Glutamatergic neuron (in vitro differentiated cells): Measurements from ENCODE around the gene UFSP1. TPM values are rescaled to one million over a fixed set of nuclear protein-coding genes. Genes with fewer than 3 reads are reported as not detected.
"Not testable (repeated sequence)": the region's sequence is repeated elsewhere in the genome, so short reads cannot be mapped to it uniquely, and the experiment has no call there.

Source experiments
- DNase-seq: peaks from one replicate; pipeline ENCODE4 v3.0.0; 2022
- H3K27ac Mint-ChIP-seq: one replicate; pipeline ENCODE4 v1.8.0; 2020; ENCODE audit warnings: mild to moderate bottlenecking, mixed read lengths, inconsistent platforms; ENCODE audit not compliant: unreplicated experiment
- H3K27me3 Mint-ChIP-seq: one replicate; pipeline ENCODE4 v1.8.0; 2020; ENCODE audit warnings: mild to moderate bottlenecking, moderate library complexity, mixed read lengths, inconsistent platforms; ENCODE audit not compliant: unreplicated experiment
- H3K36me3 Mint-ChIP-seq: one replicate; pipeline ENCODE4 v1.8.0; 2020; ENCODE audit warnings: mild to moderate bottlenecking, mixed read lengths, inconsistent platforms; ENCODE audit not compliant: unreplicated experiment
- H3K4me1 Mint-ChIP-seq: one replicate; pipeline ENCODE4 v1.8.0; 2020; ENCODE audit warnings: mild to moderate bottlenecking, low read depth, mixed read lengths, inconsistent platforms; ENCODE audit not compliant: unreplicated experiment
- H3K4me3 Mint-ChIP-seq: one replicate; pipeline ENCODE4 v1.8.0; 2020; ENCODE audit warnings: mild to moderate bottlenecking, mixed read lengths, inconsistent platforms; ENCODE audit not compliant: unreplicated experiment
- H3K9me3 Mint-ChIP-seq: one replicate; pipeline ENCODE4 v1.8.0; 2020; ENCODE audit warnings: mild to moderate bottlenecking, moderate library complexity, mixed read lengths, inconsistent platforms; ENCODE audit not compliant: unreplicated experiment
- CTCF ChIP-seq: fragments of 200-600 bp; sonication (generic); IDR thresholded peaks from one replicate; pipeline ENCODE4 v1.5.0; 2021; ENCODE audit not compliant: partially characterized antibody, unreplicated experiment
- total RNA-seq: library from RNA; stranded (reverse); fragmentation: NEBNext Ultra II Directional; extraction: Animal tissue kit (Norgen Biotek cat#: 25700); gene quantifications from one replicate; pipeline ENCODE4 v1.2.1, GENCODE V29; 2021; ENCODE audit not compliant: unreplicated experiment

Gene UFSP1
- total RNA-seq, 1 donor from 2014 or later: 3.2 TPM

DNA sequence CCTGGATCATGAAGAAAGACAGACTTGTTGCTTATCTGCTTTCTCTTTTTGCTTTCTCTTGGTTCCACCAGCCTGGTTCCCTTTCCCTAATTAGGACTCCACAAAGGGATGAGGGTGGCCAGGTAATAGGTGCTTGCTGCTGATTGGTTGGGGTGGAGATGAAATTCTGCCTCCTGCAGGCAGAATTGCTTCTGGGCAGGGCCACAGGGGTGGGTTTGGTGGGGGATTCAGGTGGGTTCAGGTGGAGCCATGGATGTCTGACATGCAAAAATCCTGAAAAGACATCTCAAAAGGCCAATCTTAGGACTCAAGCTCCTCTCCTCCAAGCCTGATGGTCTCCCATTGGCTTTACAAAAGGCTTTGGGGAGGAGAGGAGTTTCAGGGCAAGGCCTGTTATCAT, 31.5 kb upstream of the UFSP1 start:
- Mint-ChIP-seq H3K36me3 (no peaks in the 10 kb centered on the region), H3K27me3 (peaks cover 5% of the 10 kb centered on the region), H3K4me1 (no peaks in the 10 kb centered on the region), H3K9me3 (no peaks in the 10 kb centered on the region), H3K4me3 (no peak overlapping the region), H3K27ac (no peak overlapping the region)
- no peak for DNase-seq
- no peak for TF ChIP-seq CTCF

DNA sequence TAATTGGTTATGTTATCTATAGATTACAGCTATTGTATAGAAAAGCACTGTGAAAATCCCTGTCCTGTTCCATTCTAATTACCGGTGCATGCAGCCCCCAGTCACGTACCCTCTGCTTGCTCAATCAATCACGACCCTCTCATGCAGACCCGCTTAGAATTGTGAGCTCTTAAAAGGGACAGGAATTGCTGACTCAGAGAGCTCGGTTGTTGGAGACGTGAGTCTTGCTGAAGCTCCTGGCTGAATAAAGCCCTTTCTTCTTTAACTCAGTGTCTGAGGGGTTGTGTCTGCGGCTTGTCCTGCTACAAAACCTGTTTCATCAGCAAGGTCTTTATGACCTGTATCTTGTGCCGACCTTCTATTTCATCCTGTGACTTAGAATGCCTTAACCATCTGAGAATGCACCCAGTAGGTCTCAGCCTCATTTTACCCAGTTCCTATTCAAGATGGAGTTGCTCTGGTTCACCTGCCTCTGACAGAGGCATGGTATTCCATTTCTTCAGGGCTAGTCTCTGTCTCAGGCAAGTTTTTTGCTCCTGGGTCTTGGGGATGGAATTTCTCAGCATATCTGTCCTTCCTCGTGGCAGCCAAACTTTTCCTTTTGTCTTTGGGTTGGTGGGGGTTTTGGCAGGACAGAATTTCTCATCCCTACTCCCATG, 30.4 kb upstream of the UFSP1 start:
- not testable (repeated sequence) for H3K9me3 Mint-ChIP-seq, H3K4me1 Mint-ChIP-seq, H3K27ac Mint-ChIP-seq, DNase-seq, H3K4me3 Mint-ChIP-seq, H3K27me3 Mint-ChIP-seq, H3K36me3 Mint-ChIP-seq

GRCh38 chr7:100919335-100919734, 29.8 kb upstream of the UFSP1 start:
- H3K27ac Mint-ChIP-seq, H3K4me3 Mint-ChIP-seq, DNase-seq: not testable (repeated sequence)

DNA sequence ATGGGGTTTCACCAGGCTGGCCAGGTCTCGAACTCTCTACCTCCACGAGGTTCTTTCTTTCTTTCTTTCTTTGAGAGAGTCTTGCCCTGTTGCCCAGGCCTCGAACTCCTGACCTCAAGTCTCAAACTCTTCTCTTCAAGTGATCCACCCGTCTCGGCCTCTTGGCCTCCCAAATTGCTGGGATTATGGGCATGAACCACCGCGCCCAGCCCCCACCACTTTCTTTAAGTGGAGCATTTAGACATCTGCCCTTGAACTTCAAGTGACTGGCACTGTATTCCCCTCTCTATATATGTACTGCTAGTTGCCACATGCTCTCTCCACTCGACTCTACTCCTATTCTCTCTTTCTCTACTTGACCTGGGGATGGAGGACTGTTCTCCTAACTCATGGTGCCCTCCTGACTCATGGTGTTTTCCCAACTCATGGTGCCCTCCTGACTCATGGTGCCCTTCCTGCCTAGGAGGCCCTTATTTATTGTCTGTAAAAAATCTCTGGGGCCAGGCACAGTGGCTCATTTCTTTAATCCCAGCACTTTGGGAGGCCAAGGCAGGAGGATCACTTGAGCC, 25.4 kb upstream of the UFSP1 start:
- DNase-seq: no peak
- Mint-ChIP-seq H3K27me3 (peaks cover 3% of the 10 kb centered on the region), H3K36me3 (no peaks in the 10 kb centered on the region), H3K4me3 (no peak overlapping the region), H3K9me3 (peaks cover 1% of the 10 kb centered on the region), H3K27ac (no peak overlapping the region), H3K4me1 (no peaks in the 10 kb centered on the region)
- no peak for TF ChIP-seq CTCF

More at GRCh38 chr7:100919335-100919734, 29.8 kb upstream of the UFSP1 start:
- not testable (repeated sequence) for H3K36me3 Mint-ChIP-seq, H3K4me1 Mint-ChIP-seq, H3K9me3 Mint-ChIP-seq, H3K27me3 Mint-ChIP-seq

DNA sequence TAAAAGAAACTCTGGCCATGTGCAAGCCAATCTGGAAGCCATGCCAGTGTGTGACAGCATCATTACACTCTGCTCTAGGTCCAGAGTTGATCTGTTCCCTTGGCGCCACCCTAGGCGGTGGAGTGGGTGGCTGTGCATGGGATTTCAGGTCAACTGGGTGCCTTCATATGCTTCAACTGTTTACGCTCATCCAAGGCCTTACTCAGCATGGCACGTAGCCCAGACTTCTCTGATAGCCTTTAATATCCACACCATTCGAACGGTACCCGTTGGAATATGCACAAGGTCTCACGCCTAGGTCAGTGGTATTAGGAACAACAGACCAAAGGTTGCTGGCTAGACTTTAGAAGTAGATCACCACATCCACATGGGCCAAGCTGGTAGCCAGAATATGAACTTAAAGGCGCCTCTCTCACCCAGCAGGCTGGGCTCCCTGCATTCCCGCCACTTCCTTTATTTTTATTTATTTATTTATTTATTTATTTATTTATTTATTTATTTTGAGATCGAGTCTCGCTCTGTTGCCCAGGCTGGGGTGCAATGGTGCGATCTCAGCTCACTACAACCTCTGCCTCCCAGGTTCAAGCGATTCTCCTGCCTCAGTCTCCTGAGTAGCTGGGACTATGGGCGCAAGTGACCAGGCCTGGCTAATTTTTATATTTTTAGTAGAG, 24.8 kb upstream of the UFSP1 start:
- H3K36me3 Mint-ChIP-seq: no peaks in the 10 kb centered on the region
- no peak for DNase-seq

More for the DNA sequence above, 24.8 kb upstream of the UFSP1 start:
- H3K27ac Mint-ChIP-seq: no peak overlapping the region
- no peak for TF ChIP-seq CTCF
- H3K9me3 Mint-ChIP-seq: peaks cover 1% of the 10 kb centered on the region
- H3K4me3 Mint-ChIP-seq: no peak overlapping the region
- H3K27me3 Mint-ChIP-seq: peaks cover 3% of the 10 kb centered on the region
- no peaks in the 10 kb centered on the region for H3K4me1 Mint-ChIP-seq
